ENCODE results near the gene CALML6. TPM values are rescaled to one million over a fixed set of nuclear protein-coding genes. Genes with fewer than 3 reads are reported as not detected.

The CALML6 gene
- total and polyA plus RNA-seq, 2 of the 8 experiments (the other 6 are each of a cell fraction or from before 2014, with no cell fraction given): 0.54 to 1.3 TPM

GRCh38 chr1:1895456-1896336 lies 19.4 kb upstream of the CALML6 start:
- Histone ChIP-seq H2BK120ac (replicated peaks; ENCODE audit: low read depth, low read length) (no peak overlapping the region), H3K27ac (ENCODE audit: low read depth, low read length) (no peak overlapping the region), H3K14ac (ENCODE audit: insufficient read length) (no peak overlapping the region), H3K9me3 (ENCODE audit: insufficient read depth in 2 of 2, low read depth in 1 of 2, low read length in 1 of 2) (no peaks in the 10 kb centered on the region), H3K27me3 (replicated peaks in 1 of 4; ENCODE audit: control insufficient read depth in 3 of 4, extremely low read depth in 1 of 4, insufficient read depth in 3 of 4, low read length in 3 of 4) (no peaks in the 10 kb centered on the region; a peak in 3 of 7 replicates), H2AFZ (ENCODE audit: low read length) (no peak overlapping the region), H3K4me1 (replicated peaks in 1 of 4; ENCODE audit: control insufficient read depth in 3 of 4, insufficient read depth in 4 of 4, low read length in 3 of 4) (peaks cover 0 to 29% (median 14%) of the 10 kb centered on the region in 4 experiments; a peak in 6 of 7 replicates), H4K20me1 (replicated peaks in 1 of 2; ENCODE audit: control insufficient read depth in 1 of 2, insufficient read depth in 2 of 2, low read length in 2 of 2) (peaks cover 0 to 9% of the 10 kb centered on the region in 2 experiments), H3K56ac (replicated peaks; ENCODE audit: insufficient read length, low read depth, low read length) (no peak overlapping the region), H3K4me2 (ENCODE audit: insufficient read depth in 1 of 2, low read depth in 2 of 2, low read length in 2 of 2) (no peak overlapping the region; a peak in 1 of 4 replicates), H3K4ac (replicated peaks; ENCODE audit: insufficient read length, low read depth, low read length) (no peak overlapping the region), H2AK5ac (ENCODE audit: low read depth, low read length) (peak overlapping the region; percentile 3; the same call in 1 of the 2 replicates), H2BK12ac (ENCODE audit: low read depth, low read length) (peak overlapping the region; percentile 11; the same call in 1 of the 2 replicates), H4K91ac (replicated peaks; ENCODE audit: insufficient read length, low read length) (no peak overlapping the region), H3K79me2 (ENCODE audit: control insufficient read depth in 1 of 2, insufficient read depth in 2 of 2, low read length in 2 of 2) (no peaks in the 10 kb centered on the region), H2BK15ac (ENCODE audit: low read length) (no peak overlapping the region), H3K36me3 (ENCODE audit: control insufficient read depth in 2 of 4, insufficient read depth in 4 of 4, low read length in 3 of 4) (no peaks in the 10 kb centered on the region), H3K9ac (replicated peaks in 1 of 4; ENCODE audit: extremely low read depth in 1 of 4, low read depth in 3 of 4, low read length in 3 of 4) (no peak overlapping the region), H3K4me3 (ENCODE audit: extremely low read depth in 1 of 4, insufficient read depth in 2 of 4, low read depth in 3 of 4, low read length in 4 of 4) (no peak overlapping the region), H3K23me2 (ENCODE audit: low read depth, low read length) (peaks cover 5% of the 10 kb centered on the region; the same call in 1 of the 2 replicates), H3K18ac (ENCODE audit: extremely low read depth, low read length) (peak overlapping the region; percentile 4; the same call in 1 of the 2 replicates), H4K5ac (ENCODE audit: insufficient read length, low read depth, low read length) (no peak overlapping the region), H3K23ac (ENCODE audit: insufficient read length) (no peak overlapping the region), H3K79me1 (ENCODE audit: low read depth, low read length) (no peaks in the 10 kb centered on the region; the same call in 1 of the 2 replicates), H2BK20ac (ENCODE audit: low read length) (no peak overlapping the region), H4K8ac (ENCODE audit: extremely low read depth, insufficient read depth, low read length) (peak overlapping the region; percentile 64; the same call in 1 of the 2 replicates), H2BK5ac (ENCODE audit: low read depth, low read length) (no peak overlapping the region; the same call in 1 of the 2 replicates)
- WGBS, 2 experiments (ENCODE audit: extremely low coverage in 1 of 2, insufficient coverage in 1 of 2, insufficient read length in 1 of 2, insufficient replicate concordance in 2 of 2, low coverage in 1 of 2, low lambda C conversion rate in 2 of 2, missing lambda C conversion rate in 1 of 2): 89% methylated on average over 14 of the region's 14 CpGs; no CpG with 5 or more reads in 1 of the 2 experiments
- ChIA-PET POLR2A (ENCODE audit: partially characterized antibody) (interaction anchor here (1.0 to 1.7 kb wide), 7 partner anchors 10 to 91 kb away, joined by 3 to 6 read pairs (median 4); no protein-coding TSS in a partner anchor), CTCF (ENCODE audit: partially characterized antibody) (interaction anchor here (1.3 to 7.0 kb wide), 7 partner anchors 11 to 116 kb away, joined by 3 to 64 read pairs (median 5); no protein-coding TSS in a partner anchor)
- DNase-seq (ENCODE audit: low read depth in 1 of 2, low spot score in 2 of 2) (no peak), FAIRE-seq (no peak)
- TF ChIP-seq YY1 (IDR thresholded peaks at IDR 0.05; ENCODE audit: low read depth, low read length): no peak
- TF ChIP-seq SP2 (IDR thresholded peaks at IDR 0.05; ENCODE audit: low read length): no peak
- TF ChIP-seq ATF2 (IDR thresholded peaks at IDR 0.05; ENCODE audit: low read length): no peak
- TF ChIP-seq RNF2 (IDR thresholded peaks at IDR 0.05; ENCODE audit: borderline replicate concordance, low read depth, low read length, missing control alignments, poor library complexity, severe bottlenecking): no peak
- no peak for TF ChIP-seq TEAD4 (IDR thresholded peaks at IDR 0.05; ENCODE audit: low read depth, low read length)
- TF ChIP-seq EZH2 (IDR thresholded peaks at IDR 0.05; ENCODE audit: low read depth, low read length, severe bottlenecking): no peak
- TF ChIP-seq NANOG (IDR thresholded peaks at IDR 0.05; ENCODE audit: insufficient read depth, low read depth, low read length, poor library complexity, severe bottlenecking): no peak
- TF ChIP-seq KDM1A (IDR thresholded peaks at IDR 0.05; ENCODE audit: borderline replicate concordance, low read length): no peak
